HepG2 (cell line): ENCODE measurements around the gene TECTA. TPM values are rescaled to one million over a fixed set of nuclear protein-coding genes. Genes with fewer than 3 reads are reported as not detected.
A peak's percentile ranks its signal among the peaks of the same experiment; 100 is the strongest.

Experiments used
- ARHGAP35 ChIP-seq: sonication (generic); formaldehyde crosslinking; IDR thresholded peaks from 2 replicates; pipeline ENCODE4 v1.9.0; 2022; ENCODE audit warnings: mild to moderate bottlenecking, inconsistent platforms, moderate library complexity, missing genetic modification reagents, borderline replicate concordance
- BRD4 ChIP-seq: sonication (generic); formaldehyde crosslinking; IDR thresholded peaks from 2 replicates; pipeline ENCODE4 v1.4.0; 2020; ENCODE audit warnings: missing genetic modification reagents
- HHEX ChIP-seq: IDR thresholded peaks from 2 replicates; pipeline ENCODE4 v1.6.1; 2016; ENCODE audit warnings: control low read depth
- HOXA3 ChIP-seq: sonication (generic); formaldehyde crosslinking; IDR thresholded peaks from 2 replicates; pipeline ENCODE4 v1.5.0; 2020; ENCODE audit warnings: missing genetic modification reagents
- MXD4 ChIP-seq: IDR thresholded peaks from 2 replicates; pipeline ENCODE4 v1.6.1; 2016; ENCODE audit warnings: mild to moderate bottlenecking, missing biosample characterization, missing genetic modification reagents
- RFX3 ChIP-seq: IDR thresholded peaks from 2 replicates; pipeline ENCODE4 v1.6.1; 2016; ENCODE audit warnings: missing biosample characterization, missing genetic modification reagents
- SRY ChIP-seq: sonication (generic); formaldehyde crosslinking; IDR thresholded peaks from 2 replicates; pipeline ENCODE4 v1.8.0; 2022; ENCODE audit warnings: mild to moderate bottlenecking, missing genetic modification reagents
- TAF15 ChIP-seq: fragments of 200-400 bp; formaldehyde crosslinking; IDR thresholded peaks from one replicate; pipeline ENCODE4 v1.6.1; 2018; ENCODE audit warnings: mild to moderate bottlenecking, low read depth, low read length; ENCODE audit not compliant: poor library complexity, severe bottlenecking
- ZBTB8A ChIP-seq: sonication (generic); formaldehyde crosslinking; IDR thresholded peaks from 2 replicates; pipeline ENCODE4 v1.4.0; 2020; ENCODE audit warnings: mild to moderate bottlenecking, low read depth, missing genetic modification reagents, borderline replicate concordance
- ZKSCAN8 ChIP-seq: IDR thresholded peaks from 2 replicates; pipeline ENCODE4 v1.6.1; 2016; ENCODE audit warnings: borderline replicate concordance, missing genetic modification reagents, missing compliant biosample characterization
- ZMYM3 ChIP-seq: sonication (generic); formaldehyde crosslinking; IDR thresholded peaks from 2 replicates; pipeline ENCODE4 v1.5.1; 2020; ENCODE audit warnings: mild to moderate bottlenecking, missing genetic modification reagents
- ZNF101 ChIP-seq: sonication (generic); formaldehyde crosslinking; IDR thresholded peaks from 2 replicates; pipeline ENCODE4 v1.4.0; 2020; ENCODE audit warnings: mild to moderate bottlenecking, low read depth, missing genetic modification reagents, borderline replicate concordance
- ZNF562 ChIP-seq: sonication (generic); formaldehyde crosslinking; IDR thresholded peaks from 2 replicates; pipeline ENCODE4 v1.8.0; 2022; ENCODE audit warnings: missing genetic modification reagents, borderline replicate concordance
- ZNF577 ChIP-seq: sonication (generic); formaldehyde crosslinking; IDR thresholded peaks from 2 replicates; pipeline ENCODE4 v1.4.0; 2020; ENCODE audit warnings: mild to moderate bottlenecking, low read depth, missing genetic modification reagents, borderline replicate concordance
- ZNF660 ChIP-seq: sonication (generic); formaldehyde crosslinking; IDR thresholded peaks from 2 replicates; pipeline ENCODE4 v1.5.1; 2020; ENCODE audit warnings: mild to moderate bottlenecking, low read depth, missing genetic modification reagents, borderline replicate concordance
- ZNF83 ChIP-seq: sonication (generic); formaldehyde crosslinking; IDR thresholded peaks from 2 replicates; pipeline ENCODE4 v1.4.0; 2020; ENCODE audit warnings: missing genetic modification reagents, mild to moderate bottlenecking, borderline replicate concordance
- polyA plus RNA-seq, 8 experiments: library from polyadenylated mRNA; depleted of rRNA in 3 of 8; stranded (reverse) in 7 of 8; unstranded in 1 of 8; fragments of >200 nt; fragmentation: Illumina TruSeq in 4 of 8; extraction: Trizol in 4 of 8; gene quantifications; 2 replicates each; pipeline versions ENCODE4 v1.2.1 to v1.2.3, GENCODE V29; 2011 to 2016; ENCODE audit warnings: low read depth in 4 of 8, missing spikeins in 1 of 8, mixed read lengths in 1 of 8; ENCODE audit not compliant: insufficient read depth in 1 of 8
- total RNA-seq, 5 experiments: library from RNA; depleted of rRNA; stranded (reverse); fragments of >200 nt; fragmentation: Illumina TruSeq; extraction: Trizol; gene quantifications; 2 replicates each; pipeline ENCODE4 v1.2.3, GENCODE V29; 2016; ENCODE audit warnings: low read depth in 1 of 5
- TF ChIP-seq, protein P1 (sequence below), 2 experiments: sonication (generic) in 1 of 2; formaldehyde crosslinking in 1 of 2; IDR thresholded peaks; 2 replicates each; pipeline versions ENCODE4 v1.4.0 to v1.6.1; 2018 to 2020; ENCODE audit warnings: missing genetic modification reagents in 2 of 2, borderline replicate concordance in 1 of 2, low read depth in 1 of 2, mild to moderate bottlenecking in 1 of 2, missing biosample characterization in 1 of 2
- TF ChIP-seq, protein P2 (sequence below): sonication (generic); formaldehyde crosslinking; conservative IDR thresholded peaks from 2 replicates; pipeline ENCODE4 v1.8.0; 2022; ENCODE audit warnings: mild to moderate bottlenecking, moderate library complexity, missing genetic modification reagents
- TF ChIP-seq, protein P3 (sequence below): sonication (generic); formaldehyde crosslinking; IDR thresholded peaks from 2 replicates; pipeline ENCODE4 v1.4.0; 2020; ENCODE audit warnings: low read depth, missing genetic modification reagents
- TF ChIP-seq, protein P4 (sequence below): sonication (generic); formaldehyde crosslinking; conservative IDR thresholded peaks from 2 replicates; pipeline ENCODE4 v1.4.0; 2020; ENCODE audit warnings: missing genetic modification reagents

TECTA gene
- total and polyA plus RNA-seq, 2 of the 13 experiments (the other 11 are each of a cell fraction or from before 2014, with no cell fraction given) = 0.04 to 0.17 TPM

DNA sequence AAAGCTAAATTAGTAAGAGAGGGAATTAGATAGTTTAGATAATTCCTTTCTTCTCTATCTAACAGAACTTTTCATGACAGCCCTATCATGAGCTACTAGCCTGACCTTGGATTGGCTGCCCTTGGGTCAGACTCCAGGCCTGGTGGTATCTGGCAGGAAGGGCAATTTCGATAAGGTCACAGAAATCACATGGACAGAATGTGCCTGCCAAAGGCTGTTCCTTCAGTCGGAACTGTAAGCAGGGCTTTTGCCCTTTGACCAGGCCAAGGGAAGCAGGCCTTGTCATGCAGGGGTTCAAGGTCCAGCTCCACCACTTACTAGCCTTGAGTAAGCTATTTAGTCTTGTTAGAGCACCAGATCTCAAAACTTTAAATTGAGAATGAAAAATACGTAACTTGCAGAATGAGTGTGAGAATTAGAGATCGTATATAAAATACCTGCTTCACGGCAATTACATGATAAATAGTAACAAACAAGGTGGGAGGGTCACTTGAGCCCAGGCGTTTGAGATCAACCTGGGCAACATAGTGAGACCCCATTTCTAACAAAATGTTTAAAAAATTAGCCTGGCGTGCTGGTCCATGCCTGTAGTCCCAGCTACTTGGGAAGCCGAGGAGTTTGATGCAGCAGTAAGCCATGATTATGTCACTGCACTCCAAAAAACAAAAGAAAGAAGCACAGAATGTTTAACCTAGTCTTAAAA lies 130.7 kb downstream of the TECTA start (continued):
- TF ChIP-seq RFX3 (CRISPR knock-in tag) = no peak
- TF ChIP-seq HHEX = 0 out of 2 replicates have a peak, but pooled peaks have one; percentile 9
- TF ChIP-seq ZNF660 = no peak
- TF ChIP-seq, protein P1, sequence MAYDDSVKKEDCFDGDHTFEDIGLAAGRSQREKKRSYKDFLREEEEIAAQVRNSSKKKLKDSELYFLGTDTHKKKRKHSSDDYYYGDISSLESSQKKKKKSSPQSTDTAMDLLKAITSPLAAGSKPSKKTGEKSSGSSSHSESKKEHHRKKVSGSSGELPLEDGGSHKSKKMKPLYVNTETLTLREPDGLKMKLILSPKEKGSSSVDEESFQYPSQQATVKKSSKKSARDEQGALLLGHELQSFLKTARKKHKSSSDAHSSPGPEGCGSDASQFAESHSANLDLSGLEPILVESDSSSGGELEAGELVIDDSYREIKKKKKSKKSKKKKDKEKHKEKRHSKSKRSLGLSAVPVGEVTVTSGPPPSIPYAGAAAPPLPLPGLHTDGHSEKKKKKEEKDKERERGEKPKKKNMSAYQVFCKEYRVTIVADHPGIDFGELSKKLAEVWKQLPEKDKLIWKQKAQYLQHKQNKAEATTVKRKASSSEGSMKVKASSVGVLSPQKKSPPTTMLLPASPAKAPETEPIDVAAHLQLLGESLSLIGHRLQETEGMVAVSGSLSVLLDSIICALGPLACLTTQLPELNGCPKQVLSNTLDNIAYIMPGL (CRISPR knock-in tag; IDR thresholded peaks at IDR 0.05; ENCODE audit: borderline replicate concordance in 1 of 2, low read depth in 1 of 2) = no peak; a peak in 1 of 4 replicates
- TF ChIP-seq ZNF83 (CRISPR knock-in tag) = no peak
- no peak for TF ChIP-seq ZNF577 (CRISPR knock-in tag)
- TF ChIP-seq ZNF562 (CRISPR knock-in tag) = no peak
- TF ChIP-seq, protein P2, sequence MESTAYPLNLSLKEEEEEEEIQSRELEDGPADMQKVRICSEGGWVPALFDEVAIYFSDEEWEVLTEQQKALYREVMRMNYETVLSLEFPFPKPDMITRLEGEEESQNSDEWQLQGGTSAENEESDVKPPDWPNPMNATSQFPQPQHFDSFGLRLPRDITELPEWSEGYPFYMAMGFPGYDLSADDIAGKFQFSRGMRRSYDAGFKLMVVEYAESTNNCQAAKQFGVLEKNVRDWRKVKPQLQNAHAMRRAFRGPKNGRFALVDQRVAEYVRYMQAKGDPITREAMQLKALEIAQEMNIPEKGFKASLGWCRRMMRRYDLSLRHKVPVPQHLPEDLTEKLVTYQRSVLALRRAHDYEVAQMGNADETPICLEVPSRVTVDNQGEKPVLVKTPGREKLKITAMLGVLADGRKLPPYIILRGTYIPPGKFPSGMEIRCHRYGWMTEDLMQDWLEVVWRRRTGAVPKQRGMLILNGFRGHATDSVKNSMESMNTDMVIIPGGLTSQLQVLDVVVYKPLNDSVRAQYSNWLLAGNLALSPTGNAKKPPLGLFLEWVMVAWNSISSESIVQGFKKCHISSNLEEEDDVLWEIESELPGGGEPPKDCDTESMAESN = 0 out of 2 replicates have a peak, but pooled peaks have one; percentile 24
- TF ChIP-seq SRY = no peak
- no peak for TF ChIP-seq TAF15
- TF ChIP-seq BRD4 (CRISPR knock-in tag) = no peak
- peak; percentile 74; the same call in 1 of the 2 replicates for TF ChIP-seq ZMYM3 (CRISPR knock-in tag)
- TF ChIP-seq, protein P3, sequence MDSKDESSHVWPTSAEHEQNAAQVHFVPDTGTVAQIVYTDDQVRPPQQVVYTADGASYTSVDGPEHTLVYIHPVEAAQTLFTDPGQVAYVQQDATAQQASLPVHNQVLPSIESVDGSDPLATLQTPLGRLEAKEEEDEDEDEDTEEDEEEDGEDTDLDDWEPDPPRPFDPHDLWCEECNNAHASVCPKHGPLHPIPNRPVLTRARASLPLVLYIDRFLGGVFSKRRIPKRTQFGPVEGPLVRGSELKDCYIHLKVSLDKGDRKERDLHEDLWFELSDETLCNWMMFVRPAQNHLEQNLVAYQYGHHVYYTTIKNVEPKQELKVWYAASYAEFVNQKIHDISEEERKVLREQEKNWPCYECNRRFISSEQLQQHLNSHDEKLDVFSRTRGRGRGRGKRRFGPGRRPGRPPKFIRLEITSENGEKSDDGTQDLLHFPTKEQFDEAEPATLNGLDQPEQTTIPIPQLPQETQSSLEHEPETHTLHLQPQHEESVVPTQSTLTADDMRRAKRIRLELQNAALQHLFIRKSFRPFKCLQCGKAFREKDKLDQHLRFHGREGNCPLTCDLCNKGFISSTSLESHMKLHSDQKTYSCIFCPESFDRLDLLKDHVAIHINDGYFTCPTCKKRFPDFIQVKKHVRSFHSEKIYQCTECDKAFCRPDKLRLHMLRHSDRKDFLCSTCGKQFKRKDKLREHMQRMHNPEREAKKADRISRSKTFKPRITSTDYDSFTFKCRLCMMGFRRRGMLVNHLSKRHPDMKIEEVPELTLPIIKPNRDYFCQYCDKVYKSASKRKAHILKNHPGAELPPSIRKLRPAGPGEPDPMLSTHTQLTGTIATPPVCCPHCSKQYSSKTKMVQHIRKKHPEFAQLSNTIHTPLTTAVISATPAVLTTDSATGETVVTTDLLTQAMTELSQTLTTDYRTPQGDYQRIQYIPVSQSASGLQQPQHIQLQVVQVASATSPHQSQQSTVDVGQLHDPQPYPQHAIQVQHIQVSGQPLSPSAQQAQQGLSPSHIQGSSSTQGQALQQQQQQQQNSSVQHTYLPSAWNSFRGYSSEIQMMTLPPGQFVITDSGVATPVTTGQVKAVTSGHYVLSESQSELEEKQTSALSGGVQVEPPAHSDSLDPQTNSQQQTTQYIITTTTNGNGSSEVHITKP (CRISPR knock-in tag) = no peak
- TF ChIP-seq ARHGAP35 = no peak
- TF ChIP-seq, protein P4, sequence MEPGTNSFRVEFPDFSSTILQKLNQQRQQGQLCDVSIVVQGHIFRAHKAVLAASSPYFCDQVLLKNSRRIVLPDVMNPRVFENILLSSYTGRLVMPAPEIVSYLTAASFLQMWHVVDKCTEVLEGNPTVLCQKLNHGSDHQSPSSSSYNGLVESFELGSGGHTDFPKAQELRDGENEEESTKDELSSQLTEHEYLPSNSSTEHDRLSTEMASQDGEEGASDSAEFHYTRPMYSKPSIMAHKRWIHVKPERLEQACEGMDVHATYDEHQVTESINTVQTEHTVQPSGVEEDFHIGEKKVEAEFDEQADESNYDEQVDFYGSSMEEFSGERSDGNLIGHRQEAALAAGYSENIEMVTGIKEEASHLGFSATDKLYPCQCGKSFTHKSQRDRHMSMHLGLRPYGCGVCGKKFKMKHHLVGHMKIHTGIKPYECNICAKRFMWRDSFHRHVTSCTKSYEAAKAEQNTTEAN (CRISPR knock-in tag) = no peak
- TF ChIP-seq ZNF101 = no peak
- TF ChIP-seq ZBTB8A (CRISPR knock-in tag) = no peak
- 0 out of 2 replicates have a peak, but pooled peaks have one; percentile 22 for TF ChIP-seq ZKSCAN8 (CRISPR knock-in tag)
- TF ChIP-seq HOXA3 (CRISPR knock-in tag) = peak; percentile 66; the same call in 1 of the 2 replicates
- no peak; the same call in 1 of the 2 replicates for TF ChIP-seq MXD4 (CRISPR knock-in tag)
